DND-41 (cell line): ENCODE results near the gene SCN2A.

Experiments used
- EZH2 ChIP-seq: IDR thresholded peaks from 3 replicates; pipeline ENCODE4 v1.6.1; 2012; ENCODE audit warnings: borderline replicate concordance, low read depth, mild to moderate bottlenecking, moderate library complexity, low read length, inconsistent platforms; ENCODE audit not compliant: severe bottlenecking
- TF ChIP-seq, protein P1 (sequence below): IDR thresholded peaks from 2 replicates; pipeline ENCODE4 v1.5.1; 2012; ENCODE audit warnings: borderline replicate concordance, low read length, moderate library complexity, mild to moderate bottlenecking; ENCODE audit not compliant: poor library complexity, severe bottlenecking; ENCODE audit errors: extremely low read depth

DNA sequence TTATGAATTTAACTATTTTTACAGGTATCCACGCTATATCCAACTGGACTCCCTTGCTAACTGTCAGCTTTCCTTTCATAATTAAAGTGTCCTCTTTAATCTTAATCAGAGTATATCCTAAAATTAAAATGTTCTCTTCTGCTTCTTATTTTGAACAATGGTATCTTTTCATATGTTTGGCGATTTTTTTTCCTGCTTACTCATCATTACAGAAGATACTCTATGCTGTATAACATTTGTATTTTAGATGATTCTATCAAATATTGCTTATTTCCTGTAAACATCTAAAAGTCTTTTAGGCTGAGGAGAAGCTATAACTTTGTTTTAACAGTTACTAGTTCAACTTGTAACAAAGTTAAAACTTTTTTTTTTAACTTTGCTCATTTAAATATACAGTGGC lies 17.4 kb downstream of the SCN2A start:
- TF ChIP-seq, protein P1, sequence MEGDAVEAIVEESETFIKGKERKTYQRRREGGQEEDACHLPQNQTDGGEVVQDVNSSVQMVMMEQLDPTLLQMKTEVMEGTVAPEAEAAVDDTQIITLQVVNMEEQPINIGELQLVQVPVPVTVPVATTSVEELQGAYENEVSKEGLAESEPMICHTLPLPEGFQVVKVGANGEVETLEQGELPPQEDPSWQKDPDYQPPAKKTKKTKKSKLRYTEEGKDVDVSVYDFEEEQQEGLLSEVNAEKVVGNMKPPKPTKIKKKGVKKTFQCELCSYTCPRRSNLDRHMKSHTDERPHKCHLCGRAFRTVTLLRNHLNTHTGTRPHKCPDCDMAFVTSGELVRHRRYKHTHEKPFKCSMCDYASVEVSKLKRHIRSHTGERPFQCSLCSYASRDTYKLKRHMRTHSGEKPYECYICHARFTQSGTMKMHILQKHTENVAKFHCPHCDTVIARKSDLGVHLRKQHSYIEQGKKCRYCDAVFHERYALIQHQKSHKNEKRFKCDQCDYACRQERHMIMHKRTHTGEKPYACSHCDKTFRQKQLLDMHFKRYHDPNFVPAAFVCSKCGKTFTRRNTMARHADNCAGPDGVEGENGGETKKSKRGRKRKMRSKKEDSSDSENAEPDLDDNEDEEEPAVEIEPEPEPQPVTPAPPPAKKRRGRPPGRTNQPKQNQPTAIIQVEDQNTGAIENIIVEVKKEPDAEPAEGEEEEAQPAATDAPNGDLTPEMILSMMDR = no peak
- TF ChIP-seq EZH2 = no peak
